MCF 10A (cell line): ENCODE measurements around the gene KCNJ5. TPM values are rescaled to one million over a fixed set of nuclear protein-coding genes. Genes with fewer than 3 reads are reported as not detected.

Experiments
- BruUV-seq: library from RNA; stranded (reverse); fragments of 400-500 nt; replicated peaks from 2 replicates; lab custom pipeline; 2021; lab: Mats Ljungman, UMichigan
- CTCF ChIA-PET: fragments of 300-600 bp; sonication (Branson Sonifier 250); formaldehyde crosslinking; extraction: SDS; loops from one replicate; lab custom pipeline; 2021; ENCODE audit warnings: antibody characterized with exemption, inconsistent platforms; lab: Yijun Ruan, JAX
- POLR2A ChIA-PET: fragments of 300-600, 350-650 bp; sonication (Branson Sonifier 250); formaldehyde crosslinking; extraction: SDS; loops from one replicate; lab custom pipeline; 2020; ENCODE audit warnings: antibody characterized with exemption, inconsistent platforms; lab: Yijun Ruan, JAX
- DNase-seq: peaks from one replicate; pipeline ENCODE4 v3.0.0-alpha.2; 2018; ENCODE audit not compliant: unreplicated experiment
- H3K27ac Mint-ChIP-seq: one replicate; pipeline ENCODE4 v1.8.0; 2022; ENCODE audit warnings: mild to moderate bottlenecking, low read depth, mixed read lengths; ENCODE audit not compliant: unreplicated experiment
- H3K27me3 Mint-ChIP-seq: one replicate; pipeline ENCODE4 v1.8.0; 2022; ENCODE audit warnings: mixed read lengths; ENCODE audit not compliant: insufficient read depth, unreplicated experiment
- H3K36me3 Mint-ChIP-seq: one replicate; pipeline ENCODE4 v1.8.0; 2022; ENCODE audit warnings: mild to moderate bottlenecking, moderate library complexity, mixed read lengths; ENCODE audit not compliant: insufficient read depth, unreplicated experiment
- H3K4me1 Mint-ChIP-seq: one replicate; pipeline ENCODE4 v1.8.0; 2022; ENCODE audit warnings: mixed read lengths; ENCODE audit not compliant: insufficient read depth, unreplicated experiment
- H3K4me3 Mint-ChIP-seq: one replicate; pipeline ENCODE4 v1.8.0; 2022; ENCODE audit warnings: mild to moderate bottlenecking, moderate library complexity, mixed read lengths; ENCODE audit not compliant: unreplicated experiment
- H3K9me3 Mint-ChIP-seq: one replicate; pipeline ENCODE4 v1.8.0; 2022; ENCODE audit warnings: mixed read lengths; ENCODE audit not compliant: unreplicated experiment
- intact Hi-C: fragments of 100-400 bp; cut with micrococcal nuclease; formaldehyde crosslinking; loops from 2 replicates; pipeline ENCODE4 v1.14.1; 2022
- total RNA-seq: library from RNA; stranded (reverse); gene quantifications from 2 replicates; pipeline ENCODE4 v1.2.3, GENCODE V29; 2022
- TF ChIP-seq, protein P1 (sequence below): fragments of 200-600 bp; IDR thresholded peaks from one replicate; pipeline ENCODE4 v1.8.0; 2022; ENCODE audit warnings: antibody characterized with exemption, mild to moderate bottlenecking; ENCODE audit not compliant: unreplicated experiment

Gene KCNJ5
- total RNA-seq, 1 experiment from 2014 or later: not detected

DNA sequence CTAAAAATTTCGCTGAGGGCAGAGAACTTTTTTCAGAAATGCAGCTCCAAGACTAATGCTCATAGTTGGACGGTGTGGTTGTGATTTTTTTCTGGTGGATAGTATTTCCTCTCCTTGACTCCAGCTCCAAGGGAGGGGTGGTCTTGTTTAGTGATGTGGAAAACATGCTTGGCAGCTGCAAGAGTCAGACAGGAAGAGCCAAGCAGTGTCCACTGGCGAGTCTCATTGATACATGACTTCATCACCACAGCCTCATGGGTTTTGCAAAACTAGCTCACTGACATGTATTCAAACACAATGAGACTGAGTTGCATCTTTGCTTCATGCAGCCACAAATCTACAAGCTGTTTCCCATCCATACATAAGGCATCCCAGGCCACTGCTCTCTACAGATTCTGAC lies 16.7 kb upstream of the KCNJ5 start:
- no peak for DNase-seq
- POLR2A ChIA-PET: interaction anchor here (0.7 kb wide), 1 partner anchor 88 kb away, joined by 3 read pairs; no protein-coding TSS in a partner anchor
- H3K27me3 Mint-ChIP-seq: peaks cover 12% of the 10 kb centered on the region
- H3K27ac Mint-ChIP-seq: no peak overlapping the region
- no peaks in the 10 kb centered on the region for H3K4me1 Mint-ChIP-seq
- H3K36me3 Mint-ChIP-seq: peaks cover 6% of the 10 kb centered on the region
- CTCF ChIA-PET: interaction anchor here (0.8 to 2.8 kb wide), 4 partner anchors 11 to 844 kb away, joined by 3 to 21 read pairs (median 3); no protein-coding TSS in a partner anchor
- TF ChIP-seq, protein P1, sequence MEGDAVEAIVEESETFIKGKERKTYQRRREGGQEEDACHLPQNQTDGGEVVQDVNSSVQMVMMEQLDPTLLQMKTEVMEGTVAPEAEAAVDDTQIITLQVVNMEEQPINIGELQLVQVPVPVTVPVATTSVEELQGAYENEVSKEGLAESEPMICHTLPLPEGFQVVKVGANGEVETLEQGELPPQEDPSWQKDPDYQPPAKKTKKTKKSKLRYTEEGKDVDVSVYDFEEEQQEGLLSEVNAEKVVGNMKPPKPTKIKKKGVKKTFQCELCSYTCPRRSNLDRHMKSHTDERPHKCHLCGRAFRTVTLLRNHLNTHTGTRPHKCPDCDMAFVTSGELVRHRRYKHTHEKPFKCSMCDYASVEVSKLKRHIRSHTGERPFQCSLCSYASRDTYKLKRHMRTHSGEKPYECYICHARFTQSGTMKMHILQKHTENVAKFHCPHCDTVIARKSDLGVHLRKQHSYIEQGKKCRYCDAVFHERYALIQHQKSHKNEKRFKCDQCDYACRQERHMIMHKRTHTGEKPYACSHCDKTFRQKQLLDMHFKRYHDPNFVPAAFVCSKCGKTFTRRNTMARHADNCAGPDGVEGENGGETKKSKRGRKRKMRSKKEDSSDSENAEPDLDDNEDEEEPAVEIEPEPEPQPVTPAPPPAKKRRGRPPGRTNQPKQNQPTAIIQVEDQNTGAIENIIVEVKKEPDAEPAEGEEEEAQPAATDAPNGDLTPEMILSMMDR: no peak
- BruUV-seq: no TSS peak
- no peak overlapping the region for H3K4me3 Mint-ChIP-seq
- intact Hi-C loops: no loop called here
- H3K9me3 Mint-ChIP-seq: no peaks in the 10 kb centered on the region

GRCh38 chr11:128876133-128876650 lies 15.0 kb upstream of the KCNJ5 start:
- no peak for DNase-seq
- Mint-ChIP-seq H3K27me3 (peaks cover 12% of the 10 kb centered on the region), H3K9me3 (no peaks in the 10 kb centered on the region), H3K36me3 (peaks cover 6% of the 10 kb centered on the region), H3K4me3 (no peak overlapping the region), H3K27ac (no peak overlapping the region), H3K4me1 (no peaks in the 10 kb centered on the region)
- intact Hi-C loops: no loop called here
- no TSS peak for BruUV-seq
- ChIA-PET CTCF (interaction anchor here (1.7 to 2.8 kb wide), 2 partner anchors 9 to 10 kb away, joined by 5 to 21 read pairs; no protein-coding TSS in a partner anchor), POLR2A (interaction anchor here (0.5 kb wide), 1 partner anchor 344 kb away, joined by 3 read pairs; no protein-coding TSS in a partner anchor)
- TF ChIP-seq, protein P1: no peak

DNA sequence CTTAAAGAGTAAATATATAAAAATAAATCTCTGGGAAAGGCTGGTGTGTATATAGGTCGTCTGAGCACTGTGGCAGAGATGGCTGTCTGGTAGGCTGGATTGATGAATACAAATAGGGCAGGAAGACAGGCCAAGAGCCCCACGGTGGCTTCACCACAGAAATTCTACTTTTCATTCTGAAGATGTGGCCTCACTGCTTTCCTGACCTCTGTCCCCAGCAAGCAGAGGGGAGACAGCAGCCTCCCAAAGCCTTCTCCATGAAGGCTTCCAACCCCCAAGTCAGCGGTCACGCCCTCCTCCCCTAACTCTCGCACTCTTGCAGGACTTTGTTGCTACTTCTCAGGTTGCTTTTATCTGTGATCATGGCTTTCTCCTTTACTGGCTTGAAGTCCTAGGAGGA lies 13.4 kb upstream of the KCNJ5 start:
- H3K4me1 Mint-ChIP-seq: no peaks in the 10 kb centered on the region
- H3K36me3 Mint-ChIP-seq: peaks cover 6% of the 10 kb centered on the region
- H3K27ac Mint-ChIP-seq: no peak overlapping the region
- no peak for DNase-seq
- POLR2A ChIA-PET: no interaction called here
- no peak overlapping the region for H3K4me3 Mint-ChIP-seq
- H3K27me3 Mint-ChIP-seq: peaks cover 19% of the 10 kb centered on the region
- H3K9me3 Mint-ChIP-seq: no peaks in the 10 kb centered on the region
- intact Hi-C loops: no loop called here
- CTCF ChIA-PET: interaction anchor here (1.7 to 5.0 kb wide), 2 partner anchors 8 to 79 kb away, joined by 5 to 58 read pairs; no protein-coding TSS in a partner anchor
- no TSS peak for BruUV-seq
- TF ChIP-seq, protein P1: no peak

DNA sequence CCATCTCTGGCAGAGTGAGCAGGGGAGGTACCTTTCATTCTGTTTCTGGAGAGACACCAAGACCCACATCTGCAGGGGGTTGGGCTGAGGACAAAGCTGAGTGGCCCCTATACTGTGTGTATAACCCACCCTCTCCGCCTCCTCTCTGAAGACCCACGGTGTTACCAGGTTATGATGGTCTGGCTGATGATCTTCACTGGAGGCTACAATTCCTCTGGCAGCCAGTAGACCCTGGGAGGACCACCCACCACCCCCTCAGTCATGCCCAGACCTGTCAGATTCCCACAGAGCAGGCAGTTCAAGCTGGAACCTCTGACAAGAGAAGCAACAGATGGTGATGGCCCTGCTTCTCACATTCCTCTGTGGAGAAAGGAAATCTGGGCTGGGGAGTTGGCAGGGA lies 12.7 kb upstream of the KCNJ5 start:
- ChIA-PET POLR2A (no interaction called here), CTCF (interaction anchor here (0.6 to 5.0 kb wide), 3 partner anchors 62 to 1035 kb away, joined by 3 to 58 read pairs (median 3); no protein-coding TSS in a partner anchor)
- H3K27me3 Mint-ChIP-seq: peaks cover 27% of the 10 kb centered on the region
- no peaks in the 10 kb centered on the region for H3K4me1 Mint-ChIP-seq
- no peak overlapping the region for H3K4me3 Mint-ChIP-seq
- DNase-seq: no peak
- BruUV-seq: no TSS peak
- no peak overlapping the region for H3K27ac Mint-ChIP-seq
- H3K36me3 Mint-ChIP-seq: peaks cover 6% of the 10 kb centered on the region
- TF ChIP-seq, protein P1: no peak
- no peaks in the 10 kb centered on the region for H3K9me3 Mint-ChIP-seq
- intact Hi-C loops: no loop called here
